GM12878 (cell line): ENCODE data around the gene HK3. TPM values are rescaled to one million over a fixed set of nuclear protein-coding genes. Genes with fewer than 3 reads are reported as not detected.

Source experiments
- ATAC-seq: fragments of 200-7000 bp; cut with Tn5 transposase; 3 replicates; pipeline ENCODE4 v1.9.1; 2020; ENCODE audit warnings: mild to moderate bottlenecking, moderate library complexity
- BruUV-seq: library from RNA; stranded (reverse); fragments of 400-500 nt; replicated peaks from 2 replicates; lab custom pipeline; 2021; lab: Mats Ljungman, UMichigan
- CTCF ChIA-PET: fragments of 300-600 bp; sonication (Branson Sonifier 250); formaldehyde crosslinking; extraction: SDS; loops from one replicate; lab custom pipeline; 2021; ENCODE audit warnings: inconsistent platforms; lab: Yijun Ruan, JAX
- POLR2A ChIA-PET: fragments of 350-600 bp; formaldehyde crosslinking; extraction: SDS; loops from one replicate; lab custom pipeline; 2021; ENCODE audit warnings: inconsistent platforms; lab: Charles Lee
- RAD21 ChIA-PET: fragments of 300-600 bp; sonication (Branson Sonifier 250); formaldehyde crosslinking; loops from one replicate; lab custom pipeline; 2023; ENCODE audit warnings: antibody characterized with exemption; ENCODE audit not compliant: unreplicated experiment; lab: Charles Lee
- SMC1A ChIA-PET: fragments of 300-600 bp; sonication (Branson Sonifier 250); formaldehyde crosslinking; loops from one replicate; lab custom pipeline; 2023; ENCODE audit not compliant: unreplicated experiment, uncharacterized antibody; lab: Charles Lee
- DNase-seq: peaks from one replicate; pipeline ENCODE4 v3.0.0-alpha.2; 2011; ENCODE audit warnings: low read depth, low spot score
- FAIRE-seq: peaks from 3 replicates; lab custom pipeline; 2011; peaks lifted over from hg19 to GRCh38; lab: Jason Lieb, UNC
- H2AFZ ChIP-seq: 2 replicates; pipeline ENCODE4 v1.6.0; 2011; ENCODE audit warnings: low read depth, low read length, control low read depth; ENCODE audit not compliant: control insufficient read depth
- H3K27ac ChIP-seq: 2 replicates; pipeline ENCODE4 v1.5.1; 2011; ENCODE audit warnings: control low read depth; ENCODE audit not compliant: control insufficient read depth, insufficient read depth
- H3K27me3 ChIP-seq, 2 experiments: replicated peaks in 1 of 2; 2 replicates each; pipeline versions ENCODE4 v1.6.0 to v1.6.1; 2011; ENCODE audit warnings: low read length in 1 of 2; ENCODE audit not compliant: control insufficient read depth in 2 of 2, insufficient read depth in 2 of 2
- H3K36me3 ChIP-seq, 2 experiments: 2 replicates each; pipeline ENCODE4 v1.5.1; 2011; ENCODE audit warnings: low read length in 1 of 2; ENCODE audit not compliant: control insufficient read depth in 2 of 2, insufficient read depth in 2 of 2
- H3K4me1 ChIP-seq: 2 replicates; pipeline ENCODE4 v1.6.1; 2011; ENCODE audit warnings: mild to moderate bottlenecking, low read length, moderate library complexity, mixed read lengths; ENCODE audit not compliant: control insufficient read depth, insufficient read depth
- H3K4me2 ChIP-seq: 2 replicates; pipeline ENCODE4 v1.6.0; 2011; ENCODE audit warnings: control low read depth; ENCODE audit not compliant: control insufficient read depth, insufficient read depth
- H3K4me3 ChIP-seq: fragments of 200-600 bp; sonication (generic); 2 replicates; pipeline ENCODE4 v1.5.1; 2016
- H3K79me2 ChIP-seq: 2 replicates; pipeline ENCODE4 v1.6.0; 2011; ENCODE audit warnings: low read length; ENCODE audit not compliant: control insufficient read depth, insufficient read depth
- H3K9ac ChIP-seq: 2 replicates; pipeline ENCODE4 v1.8.0; 2011; ENCODE audit warnings: low read length, control low read depth, mixed read lengths; ENCODE audit not compliant: control insufficient read depth, insufficient read depth
- H3K9me3 ChIP-seq: replicated peaks from 3 replicates; pipeline ENCODE4 v1.5.1; 2011; ENCODE audit warnings: mild to moderate bottlenecking, low read length; ENCODE audit not compliant: control insufficient read depth, insufficient read depth
- H4K20me1 ChIP-seq: 2 replicates; pipeline ENCODE4 v1.6.0; 2011; ENCODE audit not compliant: control insufficient read depth, insufficient read depth
- ATF3 ChIP-seq: IDR thresholded peaks from 2 replicates; pipeline ENCODE4 v1.6.1; 2011; ENCODE audit warnings: low read depth, mild to moderate bottlenecking, low read length, moderate library complexity, borderline replicate concordance; ENCODE audit errors: extremely low read depth
- BRCA1 ChIP-seq: IDR thresholded peaks from 2 replicates; pipeline ENCODE4 v1.6.1; 2011; ENCODE audit warnings: low read depth, low read length, improper control_type of control experiment
- CBX5 ChIP-seq: sonication (generic); IDR thresholded peaks from 2 replicates; pipeline ENCODE4 v1.6.1; 2016; ENCODE audit warnings: low read depth, moderate library complexity, mild to moderate bottlenecking, inconsistent platforms
- EP300 ChIP-seq, 2 experiments: fragments of 150-350 bp in 1 of 2; IDR thresholded peaks; 2 replicates each; pipeline ENCODE4 v1.6.1; 2011 to 2012; ENCODE audit warnings: low read depth in 2 of 2, low read length in 2 of 2, borderline replicate concordance in 1 of 2, improper control_type of control experiment in 1 of 2, inconsistent platforms in 1 of 2; ENCODE audit not compliant: control insufficient read depth in 1 of 2
- HSF1 ChIP-seq: fragments of 150-350 bp; IDR thresholded peaks from 2 replicates; pipeline ENCODE4 v1.6.1; 2014; ENCODE audit warnings: mild to moderate bottlenecking, low read depth, low read length
- MEF2A ChIP-seq: IDR thresholded peaks from 2 replicates; pipeline ENCODE4 v1.6.1; 2011; ENCODE audit warnings: low read depth, mild to moderate bottlenecking, low read length, moderate library complexity; ENCODE audit not compliant: insufficient read depth
- NR2C1 ChIP-seq: fragments of 450-650 bp; IDR thresholded peaks from 2 replicates; pipeline ENCODE4 v1.6.1; 2017; ENCODE audit warnings: antibody characterized with exemption, mild to moderate bottlenecking, moderate library complexity
- NR2C2 ChIP-seq: IDR thresholded peaks from 2 replicates; pipeline ENCODE4 v1.6.1; 2011; ENCODE audit warnings: borderline replicate concordance, low read depth; ENCODE audit not compliant: control insufficient read depth, insufficient read length
- PML ChIP-seq: IDR thresholded peaks from 2 replicates; pipeline ENCODE4 v1.6.1; 2012; ENCODE audit warnings: low read length, inconsistent platforms
- POU2F2 ChIP-seq: IDR thresholded peaks from 3 replicates; pipeline ENCODE4 v1.6.1; 2011; ENCODE audit warnings: low read depth, mild to moderate bottlenecking, low read length, borderline replicate concordance
- RCOR1 ChIP-seq: conservative IDR thresholded peaks from 2 replicates; pipeline ENCODE4 v1.6.1; 2012; ENCODE audit warnings: low read depth, low read length, improper control_type of control experiment
- SMAD1 ChIP-seq: fragments of 450-650 bp; IDR thresholded peaks from 2 replicates; pipeline ENCODE4 v1.6.1; 2018; ENCODE audit warnings: mild to moderate bottlenecking, low read depth; ENCODE audit not compliant: partially characterized antibody
- SMAD5 ChIP-seq: IDR thresholded peaks from 2 replicates; pipeline ENCODE4 v1.6.1; 2016; ENCODE audit warnings: antibody characterized with exemption, low read depth
- SMARCA5 ChIP-seq: fragments of 450-650 bp; IDR thresholded peaks from 2 replicates; pipeline ENCODE4 v1.6.1; 2017; ENCODE audit warnings: mild to moderate bottlenecking
- SMC3 ChIP-seq: IDR thresholded peaks from 2 replicates; pipeline ENCODE4 v1.6.1; 2011; ENCODE audit warnings: low read length, improper control_type of control experiment, borderline replicate concordance
- USF1 ChIP-seq: IDR thresholded peaks from 2 replicates; pipeline ENCODE4 v1.6.1; 2011; ENCODE audit warnings: borderline replicate concordance, low read depth, mild to moderate bottlenecking, moderate library complexity, mixed read lengths, low read length; ENCODE audit not compliant: insufficient read depth; ENCODE audit errors: extremely low read length
- ZNF207 ChIP-seq: fragments of 450-650 bp; IDR thresholded peaks from 2 replicates; pipeline ENCODE4 v1.6.1; 2014; ENCODE audit warnings: antibody characterized with exemption, mild to moderate bottlenecking, borderline replicate concordance
- WGBS: methylation state at CpG from one replicate; pipeline ENCODE4 v1.1.6; 2016; ENCODE audit warnings: low lambda C conversion rate; ENCODE audit not compliant: insufficient replicate concordance, insufficient coverage; ENCODE audit errors: missing lambda C conversion rate; 5-methylcytosine and 5-hydroxymethylcytosine counted together
- in situ Hi-C: fragments of 300-500 bp; cut with MboI; formaldehyde crosslinking; loops from 9 replicates; pipeline ENCODE4 v1.14.3; 2018; ENCODE audit warnings: mixed read lengths
- intact Hi-C: fragments of 100-400 bp; cut with micrococcal nuclease; formaldehyde crosslinking; loops from one replicate; pipeline ENCODE4 v1.14.2; 2022; ENCODE audit not compliant: unreplicated experiment
- polyA plus RNA-seq, 11 experiments: library from polyadenylated mRNA; depleted of rRNA in 4 of 11; unstranded in 6 of 11; stranded (reverse) in 5 of 11; fragments of >200 nt; fragmentation: Nextera tagmentation in 4 of 11; fragmentation: Illumina TruSeq in 1 of 11; extraction: Ambion mirVana in 4 of 11; extraction: Trizol in 1 of 11; gene quantifications; 1 replicate in 1 of 11; 2 replicates in 10 of 11; pipeline versions ENCODE4 v1.2.1 to v1.2.3, GENCODE V29; 2011 to 2016; ENCODE audit warnings: inconsistent platforms in 2 of 11, missing spikeins in 2 of 11, low read depth in 1 of 11
- total RNA-seq, 4 experiments: library from RNA; depleted of rRNA in 3 of 4; stranded (reverse); fragments of >200 nt in 3 of 4; fragmentation: Illumina TruSeq in 1 of 4; extraction: Trizol in 1 of 4; gene quantifications; 2 replicates each; pipeline versions ENCODE4 v1.2.1 to v1.2.3, GENCODE V29; 2013 to 2021

Gene HK3
- total and polyA plus RNA-seq, 10 of the 15 experiments (the other 5 are each of a cell fraction or from before 2014, with no cell fraction given): 0.13 to 1.3 (median 0.26) TPM; not detected in 4

GRCh38 chr5:176845392-176845713 is 53.8 kb downstream of the HK3 start:
- FAIRE-seq (no peak), DNase-seq (no peak), ATAC-seq (no peak)
- Histone ChIP-seq H3K4me2 (no peak overlapping the region), H3K79me2 (no peaks in the 10 kb centered on the region), H3K27ac (no peak overlapping the region), H3K36me3 (no peaks in the 10 kb centered on the region), H2AFZ (no peak overlapping the region), H4K20me1 (no peaks in the 10 kb centered on the region), H3K9me3 (no peaks in the 10 kb centered on the region), H3K27me3 (peaks cover 0 to 2% of the 10 kb centered on the region in 2 experiments; a peak in 1 of 4 replicates), H3K4me3 (no peak overlapping the region), H3K9ac (no peak overlapping the region), H3K4me1 (no peaks in the 10 kb centered on the region)
- BruUV-seq: no TSS peak
- CTCF ChIA-PET: no interaction called here
- intact Hi-C loops: no loop called here
- POLR2A ChIA-PET: no interaction called here
- RAD21 ChIA-PET: no interaction called here
- in situ Hi-C loops: no loop called here
- 20% methylated on average over 6 of the region's 6 CpGs for WGBS
- SMC1A ChIA-PET: no interaction called here
- TF ChIP-seq USF1 (no peak), SMAD5 (no peak), MEF2A (no peak), NR2C2 (no peak), SMARCA5 (no peak), BRCA1 (no peak), POU2F2 (no peak), ATF3 (no peak), SMC3 (no peak), PML (no peak), RCOR1 (no peak), CBX5 (no peak), ZNF207 (no peak), HSF1 (no peak), SMAD1 (no peak), EP300 (IDR thresholded peaks at IDR 0.05; ENCODE audit: borderline replicate concordance in 1 of 2, control insufficient read depth in 1 of 2, low read depth in 2 of 2, low read length in 2 of 2) (no peak), NR2C1 (no peak)
- TF ChIP-seq, all 136 proteins: peak for 0
